Mesendoderm (in vitro differentiated cells): ENCODE data around the gene RFXANK.
A peak's percentile ranks its signal among the peaks of the same experiment; 100 is the strongest.

Experiments used
- DNase-seq: peaks from one replicate; pipeline ENCODE4 v3.0.0; 2013
- H2AK5ac ChIP-seq: 2 replicates; pipeline ENCODE4 v1.6.1; 2013; ENCODE audit warnings: low read length, inconsistent platforms
- H2BK120ac ChIP-seq: 2 replicates; pipeline ENCODE4 v1.6.1; 2013; ENCODE audit warnings: low read depth, mild to moderate bottlenecking, low read length, moderate library complexity, mixed read lengths
- H2BK15ac ChIP-seq: replicated peaks from 2 replicates; pipeline ENCODE4 v1.6.1; 2013; ENCODE audit warnings: low read depth, mild to moderate bottlenecking, moderate library complexity
- H2BK5ac ChIP-seq: 2 replicates; pipeline ENCODE4 v1.6.1; 2013; ENCODE audit warnings: low read length, inconsistent platforms
- H3K18ac ChIP-seq: 2 replicates; pipeline ENCODE4 v1.6.1; 2013; ENCODE audit warnings: mild to moderate bottlenecking, low read length, mixed read lengths
- H3K23ac ChIP-seq: one replicate; pipeline ENCODE4 v1.6.1; 2013; ENCODE audit warnings: low read length
- H3K27ac ChIP-seq: 2 replicates; pipeline ENCODE4 v1.5.1; 2013; ENCODE audit warnings: low read depth, mild to moderate bottlenecking, inconsistent platforms, low read length, moderate library complexity
- H3K27me3 ChIP-seq: 2 replicates; pipeline ENCODE4 v1.6.1; 2013; ENCODE audit warnings: low read length, control low read depth, mild to moderate bottlenecking, inconsistent platforms; ENCODE audit not compliant: insufficient read depth, poor library complexity
- H3K36me3 ChIP-seq: 2 replicates; pipeline ENCODE4 v1.6.1; 2013; ENCODE audit warnings: low read length, inconsistent platforms; ENCODE audit not compliant: control insufficient read depth, insufficient read depth
- H3K4ac ChIP-seq: one replicate; pipeline ENCODE4 v1.6.1; 2013; ENCODE audit warnings: low read depth, mild to moderate bottlenecking, low read length, moderate library complexity
- H3K4me1 ChIP-seq: 2 replicates; pipeline ENCODE4 v1.6.1; 2013; ENCODE audit warnings: low read depth, low read length, inconsistent platforms; ENCODE audit not compliant: control insufficient read depth
- H3K4me2 ChIP-seq: 2 replicates; pipeline ENCODE4 v1.6.1; 2013; ENCODE audit warnings: low read length
- H3K4me3 ChIP-seq: 2 replicates; pipeline ENCODE4 v1.5.1; 2013; ENCODE audit warnings: mild to moderate bottlenecking, low read length
- H3K56ac ChIP-seq: one replicate; pipeline ENCODE4 v1.6.1; 2013; ENCODE audit warnings: low read length
- H3K79me1 ChIP-seq: 2 replicates; pipeline ENCODE4 v1.6.1; 2013; ENCODE audit warnings: low read length, inconsistent platforms
- H3K79me2 ChIP-seq: 2 replicates; pipeline ENCODE4 v1.6.1; 2013; ENCODE audit warnings: mild to moderate bottlenecking, low read length; ENCODE audit not compliant: control insufficient read depth, insufficient read depth
- H3K9ac ChIP-seq: 2 replicates; pipeline ENCODE4 v1.6.1; 2013; ENCODE audit warnings: low read length, inconsistent platforms
- H4K5ac ChIP-seq: one replicate; pipeline ENCODE4 v1.6.1; 2013; ENCODE audit warnings: low read length
- H4K8ac ChIP-seq: one replicate; pipeline ENCODE4 v1.6.1; 2013; ENCODE audit warnings: low read depth, mild to moderate bottlenecking, control low read depth, low read length, moderate library complexity
- WGBS: extraction: QIAGEN DNeasy Blood & Tissue Kit; methylation state at CpG from one replicate; pipeline ENCODE4 v1.1.7; 2013; ENCODE audit warnings: low lambda C conversion rate, missing lambda C conversion rate; ENCODE audit not compliant: insufficient coverage; ENCODE audit errors: extremely low coverage; 5-methylcytosine and 5-hydroxymethylcytosine counted together

RFXANK gene

GRCh38 chr19:19193926-19194325 lies 1.9 kb downstream of the RFXANK start:
- no CpG with 5 or more reads among the region's 5 CpGs for WGBS
- no peak overlapping the region for H3K4me3 ChIP-seq

GRCh38 chr19:19201697-19202630 lies 9.9 kb downstream of the RFXANK start:
- H3K18ac ChIP-seq, result no peak overlapping the region
- no peak overlapping the region for H4K8ac ChIP-seq
- H2BK5ac ChIP-seq, result no peak overlapping the region
- peak overlapping the region; percentile 96 for H3K56ac ChIP-seq
- no peaks in the 10 kb centered on the region for H3K79me2 ChIP-seq
- no peak overlapping the region for H3K27ac ChIP-seq
- H3K4me2 ChIP-seq, result peak overlapping the region; percentile 92
- no peak overlapping the region for H2AK5ac ChIP-seq
- peaks cover 3% of the 10 kb centered on the region for H3K36me3 ChIP-seq
- H2BK120ac ChIP-seq, result no peak overlapping the region
- no CpG with 5 or more reads among the region's 19 CpGs for WGBS
- DNase-seq, result no peak
- H3K79me1 ChIP-seq, result peaks cover 7% of the 10 kb centered on the region
- peak overlapping the region; percentile 85 for H3K4me3 ChIP-seq
- H4K5ac ChIP-seq, result no peak overlapping the region
- no peak overlapping the region for H3K4ac ChIP-seq
- H3K4me1 ChIP-seq, result no peaks in the 10 kb centered on the region
- H3K9ac ChIP-seq, result peak overlapping the region; percentile 92
- H3K27me3 ChIP-seq, result no peaks in the 10 kb centered on the region
- H2BK15ac ChIP-seq, result no peak overlapping the region
- no peak overlapping the region for H3K23ac ChIP-seq

More at GRCh38 chr19:19193926-19194325, 1.9 kb downstream of the RFXANK start:
- Histone ChIP-seq H2BK120ac (no peak overlapping the region), H4K8ac (no peak overlapping the region), H3K23ac (no peak overlapping the region), H2BK5ac (no peak overlapping the region), H3K18ac (no peak overlapping the region), H3K56ac (no peak overlapping the region), H2AK5ac (no peak overlapping the region), H4K5ac (no peak overlapping the region), H3K27ac (no peak overlapping the region), H3K9ac (no peak overlapping the region), H3K4me1 (no peaks in the 10 kb centered on the region), H3K4me2 (no peak overlapping the region), H2BK15ac (no peak overlapping the region), H3K79me1 (peaks cover 9% of the 10 kb centered on the region), H3K4ac (no peak overlapping the region), H3K27me3 (no peaks in the 10 kb centered on the region), H3K36me3 (peaks cover 4% of the 10 kb centered on the region), H3K79me2 (peaks cover 4% of the 10 kb centered on the region)
- DNase-seq, result no peak

GRCh38 chr19:19202707-19203011 lies 10.6 kb downstream of the RFXANK start:
- WGBS, result no CpG with 5 or more reads among the region's 11 CpGs
- DNase-seq, result peak; percentile 34
- H3K9ac ChIP-seq, result peak overlapping the region; percentile 92
- peak overlapping the region; percentile 92 for H3K4me2 ChIP-seq
- peak overlapping the region; percentile 96 for H3K56ac ChIP-seq
- no peaks in the 10 kb centered on the region for H3K4me1 ChIP-seq
- no peak overlapping the region for H3K18ac ChIP-seq
- peaks cover 1% of the 10 kb centered on the region for H3K36me3 ChIP-seq
- H2BK120ac ChIP-seq, result no peak overlapping the region
- H4K5ac ChIP-seq, result no peak overlapping the region
- no peak overlapping the region for H3K27ac ChIP-seq
- peaks cover 7% of the 10 kb centered on the region for H3K79me1 ChIP-seq
- no peak overlapping the region for H4K8ac ChIP-seq
- H3K4ac ChIP-seq, result no peak overlapping the region
- peak overlapping the region; percentile 90 for H2AK5ac ChIP-seq
- no peak overlapping the region for H2BK15ac ChIP-seq
- peak overlapping the region; percentile 85 for H3K23ac ChIP-seq
- H3K27me3 ChIP-seq, result no peaks in the 10 kb centered on the region
- peak overlapping the region; percentile 85 for H3K4me3 ChIP-seq
- H2BK5ac ChIP-seq, result no peak overlapping the region
- no peaks in the 10 kb centered on the region for H3K79me2 ChIP-seq

- Histone ChIP-seq H2AK5ac (peak within 1 kb of the TSS; percentile 90), H3K9ac (peak within 1 kb of the TSS; percentile 92), H3K56ac (peak within 1 kb of the TSS; percentile 96), H3K79me1 (peaks cover 7% of the 10 kb centered on the region), H3K27ac (no peak within 1 kb of the TSS), H3K79me2 (no peaks in the 10 kb centered on the region), H3K36me3 (no peaks in the 10 kb centered on the region), H2BK120ac (no peak within 1 kb of the TSS), H3K4me1 (no peaks in the 10 kb centered on the region), H3K23ac (peak within 1 kb of the TSS; percentile 85), H4K8ac (no peak within 1 kb of the TSS), H2BK15ac (no peak within 1 kb of the TSS), H4K5ac (no peak within 1 kb of the TSS), H3K18ac (no peak within 1 kb of the TSS), H3K27me3 (no peaks in the 10 kb centered on the region), H2BK5ac (no peak within 1 kb of the TSS), H3K4ac (no peak within 1 kb of the TSS), H3K4me3 (peak within 1 kb of the TSS; percentile 85), H3K4me2 (peak within 1 kb of the TSS; percentile 92)
- DNase-seq, result peak; percentile 88
- WGBS, result no CpG with 5 or more reads among the region's 60 CpGs
Measured at GRCh38 chr19:19203012-19203856, 11.2 kb downstream of the RFXANK start, which contains the start of gene NR2C2AP. TSS of gene NR2C2AP (minus strand) at chr19:19203414. CDS start at chr19:19203060, 354 bp downstream.

GRCh38 chr19:19204181-19204580 lies 12.1 kb downstream of the RFXANK start:
- Histone ChIP-seq H3K27me3 (no peaks in the 10 kb centered on the region), H3K4me3 (no peak overlapping the region), H3K4ac (no peak overlapping the region), H3K4me1 (no peaks in the 10 kb centered on the region), H3K18ac (no peak overlapping the region), H2BK5ac (no peak overlapping the region), H4K8ac (no peak overlapping the region), H3K27ac (no peak overlapping the region), H2BK15ac (no peak overlapping the region), H3K79me1 (peaks cover 7% of the 10 kb centered on the region), H3K23ac (no peak overlapping the region), H3K79me2 (no peaks in the 10 kb centered on the region), H2AK5ac (no peak overlapping the region), H3K56ac (no peak overlapping the region), H2BK120ac (no peak overlapping the region), H4K5ac (no peak overlapping the region), H3K4me2 (no peak overlapping the region), H3K36me3 (no peaks in the 10 kb centered on the region), H3K9ac (no peak overlapping the region)
- peak; percentile 45 for DNase-seq
- no CpG with 5 or more reads among the region's 13 CpGs for WGBS
